ENCODE data around the gene ANKIB1.

GRCh38 chr7:92325858-92326257 lies 80.1 kb downstream of the ANKIB1 start:
- TF ChIP-seq, protein P1, sequence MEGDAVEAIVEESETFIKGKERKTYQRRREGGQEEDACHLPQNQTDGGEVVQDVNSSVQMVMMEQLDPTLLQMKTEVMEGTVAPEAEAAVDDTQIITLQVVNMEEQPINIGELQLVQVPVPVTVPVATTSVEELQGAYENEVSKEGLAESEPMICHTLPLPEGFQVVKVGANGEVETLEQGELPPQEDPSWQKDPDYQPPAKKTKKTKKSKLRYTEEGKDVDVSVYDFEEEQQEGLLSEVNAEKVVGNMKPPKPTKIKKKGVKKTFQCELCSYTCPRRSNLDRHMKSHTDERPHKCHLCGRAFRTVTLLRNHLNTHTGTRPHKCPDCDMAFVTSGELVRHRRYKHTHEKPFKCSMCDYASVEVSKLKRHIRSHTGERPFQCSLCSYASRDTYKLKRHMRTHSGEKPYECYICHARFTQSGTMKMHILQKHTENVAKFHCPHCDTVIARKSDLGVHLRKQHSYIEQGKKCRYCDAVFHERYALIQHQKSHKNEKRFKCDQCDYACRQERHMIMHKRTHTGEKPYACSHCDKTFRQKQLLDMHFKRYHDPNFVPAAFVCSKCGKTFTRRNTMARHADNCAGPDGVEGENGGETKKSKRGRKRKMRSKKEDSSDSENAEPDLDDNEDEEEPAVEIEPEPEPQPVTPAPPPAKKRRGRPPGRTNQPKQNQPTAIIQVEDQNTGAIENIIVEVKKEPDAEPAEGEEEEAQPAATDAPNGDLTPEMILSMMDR (IDR thresholded peaks at IDR 0.05) = no peak
- TF ChIP-seq POLR2A (IDR thresholded peaks at IDR 0.05) (no peak), EP300 (IDR thresholded peaks at IDR 0.05) (no peak)

Data from tibial nerve (tissue), 4 donors.